A549 (cell line): Measurements from ENCODE around the gene CNTN5. TPM values are rescaled to one million over a fixed set of nuclear protein-coding genes. Genes with fewer than 3 reads are reported as not detected.

ENCODE experiments used
- ATAC-seq, 2 experiments: fragments of 200-7000 bp in 1 of 2; fragments of >200 bp in 1 of 2; cut with Nextera tagmentation in 1 of 2; cut with Tn5 transposase in 1 of 2; 3 replicates each; pipeline versions ENCODE4 v1.8.0 to v1.9.1; 2018 to 2020; ENCODE audit warnings: mild to moderate bottlenecking in 1 of 2, moderate library complexity in 1 of 2
- CTCF ChIA-PET: fragments of 300-600 bp; sonication (Branson Sonifier 250); formaldehyde crosslinking; extraction: SDS; loops from one replicate; lab custom pipeline; 2021; ENCODE audit warnings: antibody characterized with exemption, inconsistent platforms; lab: Yijun Ruan, JAX
- POLR2A ChIA-PET: fragments of 350-600 bp; formaldehyde crosslinking; extraction: SDS; loops from one replicate; lab custom pipeline; 2021; ENCODE audit warnings: antibody characterized with exemption, inconsistent platforms; lab: Yijun Ruan, JAX
- DNase-seq, 2 experiments: peaks; one replicate each; pipeline versions ENCODE4 v3.0.0 to v3.0.0-alpha.2; 2011 to 2016; ENCODE audit warnings: low read depth in 1 of 2, low spot score in 1 of 2
- FAIRE-seq: peaks from 2 replicates; lab custom pipeline; 2011; peaks lifted over from hg19 to GRCh38; lab: Jason Lieb, UNC
- H3K27ac ChIP-seq, 2 experiments: fragments of >200 bp; sonication (Bioruptor Twin); formaldehyde crosslinking; 3 replicates each; pipeline ENCODE4 v1.5.1; 2016 to 2017
- H3K4me1 ChIP-seq: fragments of >200 bp; sonication (Bioruptor Twin); formaldehyde crosslinking; 3 replicates; pipeline ENCODE4 v1.6.1; 2016
- H3K4me2 ChIP-seq: fragments of >200 bp; sonication (Bioruptor Twin); formaldehyde crosslinking; 3 replicates; pipeline ENCODE4 v1.6.1; 2016
- H3K4me3 ChIP-seq: fragments of >200 bp; sonication (Bioruptor Twin); formaldehyde crosslinking; 3 replicates; pipeline ENCODE4 v1.5.1; 2016
- H3K9me3 ChIP-seq: fragments of >200 bp; sonication (Bioruptor Twin); formaldehyde crosslinking; 3 replicates; pipeline ENCODE4 v1.6.1; 2016
- BCL3 ChIP-seq: fragments of >200 bp; sonication (Bioruptor Twin); formaldehyde crosslinking; IDR thresholded peaks from 3 replicates; pipeline ENCODE4 v1.6.1; 2016
- BHLHE40 ChIP-seq: IDR thresholded peaks from 2 replicates; pipeline ENCODE4 v1.6.1; 2012; ENCODE audit warnings: low read depth, low read length, inconsistent platforms
- CTCF ChIP-seq: fragments of >200 bp; sonication (Bioruptor Twin); formaldehyde crosslinking; IDR thresholded peaks from 3 replicates; pipeline ENCODE4 v1.5.1; 2016
- FOXS1 ChIP-seq: fragments of 250-450 bp; sonication (Bioruptor Pico); IDR thresholded peaks from 2 replicates; pipeline ENCODE4 v1.5.0; 2020; ENCODE audit warnings: mild to moderate bottlenecking, moderate library complexity
- HES2 ChIP-seq: fragments of >200 bp; sonication (Bioruptor Twin); formaldehyde crosslinking; IDR thresholded peaks from 2 replicates; pipeline ENCODE4 v1.6.1; 2016
- HOXB5 ChIP-seq: fragments of 250-450 bp; sonication (Bioruptor Pico); IDR thresholded peaks from 2 replicates; pipeline ENCODE4 v1.5.0; 2020; ENCODE audit warnings: mild to moderate bottlenecking, moderate library complexity
- JUN ChIP-seq, 2 experiments: fragments of >200 bp; sonication (Bioruptor Twin); formaldehyde crosslinking; IDR thresholded peaks; 2 replicates in 1 of 2; 3 replicates in 1 of 2; pipeline ENCODE4 v1.6.1; 2016 to 2017
- MAFK ChIP-seq: fragments of 450-650 bp; IDR thresholded peaks from 2 replicates; pipeline ENCODE4 v1.6.1; 2014; ENCODE audit not compliant: partially characterized antibody
- MAX ChIP-seq: IDR thresholded peaks from 2 replicates; pipeline ENCODE4 v1.6.1; 2012
- NPAS2 ChIP-seq: fragments of 250-450 bp; sonication (Bioruptor Pico); IDR thresholded peaks from 2 replicates; pipeline ENCODE4 v1.8.0; 2022; ENCODE audit warnings: mild to moderate bottlenecking, moderate library complexity, borderline replicate concordance
- PHF8 ChIP-seq: fragments of 200-600 bp; sonication (generic); IDR thresholded peaks from 2 replicates; pipeline ENCODE4 v1.6.1; 2016; ENCODE audit warnings: low read depth, mild to moderate bottlenecking, antibody characterized with exemption, moderate library complexity, borderline replicate concordance
- RAD21 ChIP-seq, 2 experiments: fragments of >200 bp in 1 of 2; sonication (Bioruptor Twin) in 1 of 2; formaldehyde crosslinking in 1 of 2; IDR thresholded peaks in 1 of 2; conservative IDR thresholded peaks in 1 of 2; 2 replicates in 1 of 2; 3 replicates in 1 of 2; pipeline ENCODE4 v1.6.1; 2012 to 2018; ENCODE audit warnings: inconsistent platforms in 1 of 2
- SMC3 ChIP-seq: fragments of >200 bp; sonication (Bioruptor Twin); formaldehyde crosslinking; IDR thresholded peaks from 3 replicates; pipeline ENCODE4 v1.6.1; 2018; ENCODE audit warnings: inconsistent platforms
- ZFP36 ChIP-seq: fragments of 450-650 bp; IDR thresholded peaks from 2 replicates; pipeline ENCODE4 v1.6.1; 2014; ENCODE audit warnings: borderline replicate concordance; ENCODE audit not compliant: partially characterized antibody
- WGBS: methylation state at CpG from one replicate; pipeline ENCODE4 v1.1.6; 2017; ENCODE audit errors: missing lambda C conversion rate; 5-methylcytosine and 5-hydroxymethylcytosine counted together
- polyA minus RNA-seq: library from RNA; depleted of rRNA, polyadenylated mRNA; stranded (reverse); fragments of >200 nt; gene quantifications from 2 replicates; pipeline ENCODE4 v1.2.3, GENCODE V29; 2011; rRNA and poly(A)+ RNA removed
- polyA plus RNA-seq, 4 experiments: library from polyadenylated mRNA; depleted of rRNA in 3 of 4; stranded (reverse); fragments of >200 nt; fragmentation: RNase III in 1 of 4; extraction: RNeasy Plus Mini Kit Qiagen cat#74134 plus additional on column Dnase treatment in 1 of 4; gene quantifications; 2 replicates in 3 of 4; 3 replicates in 1 of 4; pipeline ENCODE4 v1.2.3, GENCODE V29; 2011 to 2017

Gene CNTN5
- 0.08 TPM in 1 of 2 replicates, not detected in the other for polyA plus RNA-seq (2011; rRNA removed)
- not detected in 2 replicates for polyA plus RNA-seq (2012; cell fraction: cytosol; rRNA removed)
- not detected in 2 replicates for polyA plus RNA-seq (2012; cell fraction: nucleus; rRNA removed)
- polyA plus RNA-seq (2017; fragmentation: RNase III; extraction: RNeasy Plus Mini Kit Qiagen cat#74134 plus additional on column Dnase treatment) = 0.03 TPM in 1 of 3 replicates, not detected in the others
- polyA minus RNA-seq = not detected in 2 replicates

- ATAC-seq (peak; percentile 87 to 91), FAIRE-seq (no peak), DNase-seq (peak; percentile 0 to 15)
- 1% methylated on average over 11 of the region's 57 CpGs for WGBS
- Histone ChIP-seq H3K4me1 (no peaks in the 10 kb centered on the region), H3K4me2 (peak within 1 kb of the TSS; percentile 97), H3K27ac (no peak within 1 kb of the TSS), H3K4me3 (peak within 1 kb of the TSS; percentile 41), H3K9me3 (no peaks in the 10 kb centered on the region)
- TF ChIP-seq RAD21 (conservative IDR thresholded peaks at IDR 0.05 in 1 of 2, IDR thresholded peaks at IDR 0.05 in 1 of 2) (0 out of 5 replicates have a peak, but pooled peaks of 1 of the 2 experiments have one; percentile 12), PHF8 (no peak), SMC3 (0 out of 3 replicates have a peak, but pooled peaks have one; percentile 22)
- POLR2A ChIA-PET = no interaction called here
- CTCF ChIA-PET = no interaction called here
Measured at GRCh38 chr11:99020352-99021225, at the start of gene CNTN5. CNTN5 (plus strand) TSS chr11:99020949.

GRCh38 chr11:98979205-98979604 lies 41.5 kb upstream of the CNTN5 start:
- CTCF ChIA-PET = no interaction called here
- FAIRE-seq = no peak
- ATAC-seq = no peak

GRCh38 chr11:99015634-99016454 lies 4.9 kb upstream of the CNTN5 start:
- H3K4me3 ChIP-seq = no peak overlapping the region
- ATAC-seq (no peak), DNase-seq (peak; percentile 1 to 39), FAIRE-seq (no peak)
- no peaks in the 10 kb centered on the region for H3K4me1 ChIP-seq
- POLR2A ChIA-PET = no interaction called here
- no peak overlapping the region for H3K4me2 ChIP-seq
- TF ChIP-seq ZFP36 = no peak
- TF ChIP-seq RAD21 (conservative IDR thresholded peaks at IDR 0.05 in 1 of 2, IDR thresholded peaks at IDR 0.05 in 1 of 2) = peak; percentile 71 to 81
- peak; percentile 70 for TF ChIP-seq SMC3
- TF ChIP-seq CTCF = peak; percentile 74
- 1% methylated on average over 3 of the region's 3 CpGs for WGBS
- no peak overlapping the region for H3K27ac ChIP-seq
- CTCF ChIA-PET = interaction anchor here (0.6 to 1.4 kb wide), 7 partner anchors 8 to 1272 kb away, joined by 3 to 12 read pairs (median 4); no protein-coding TSS in a partner anchor
- H3K9me3 ChIP-seq = no peaks in the 10 kb centered on the region

More at GRCh38 chr11:98979205-98979604, 41.5 kb upstream of the CNTN5 start:
- Histone ChIP-seq H3K9me3 (no peaks in the 10 kb centered on the region), H3K4me1 (no peaks in the 10 kb centered on the region), H3K4me2 (no peak overlapping the region), H3K4me3 (no peak overlapping the region), H3K27ac (no peak overlapping the region)
- no peak for TF ChIP-seq NPAS2 (CRISPR knock-in tag)
- TF ChIP-seq MAX = no peak
- no peak for TF ChIP-seq BCL3
- TF ChIP-seq FOXS1 (CRISPR knock-in tag) = no peak
- TF ChIP-seq HES2 = no peak
- no peak for TF ChIP-seq JUN (IDR thresholded peaks at IDR 0.05)
- TF ChIP-seq MAFK = no peak
- TF ChIP-seq BHLHE40 = no peak
- no peak for TF ChIP-seq HOXB5 (CRISPR knock-in tag)
- POLR2A ChIA-PET = no interaction called here
- DNase-seq = no peak
- WGBS = 3% methylated on average over 2 of the region's 2 CpGs
